Measurements from ENCODE around the gene SMTN.

GRCh38 chr22:31104869-31105268 lies 23.8 kb downstream of the SMTN start:
- no peak for TF ChIP-seq POLR2A (IDR thresholded peaks at IDR 0.05)
- peak in 4 of 5 experiments; percentile 26 to 47 (median 34) for TF ChIP-seq CTCF (IDR thresholded peaks at IDR 0.05)
